ENCODE data around the gene LRRC61.

Gene LRRC61

DNA sequence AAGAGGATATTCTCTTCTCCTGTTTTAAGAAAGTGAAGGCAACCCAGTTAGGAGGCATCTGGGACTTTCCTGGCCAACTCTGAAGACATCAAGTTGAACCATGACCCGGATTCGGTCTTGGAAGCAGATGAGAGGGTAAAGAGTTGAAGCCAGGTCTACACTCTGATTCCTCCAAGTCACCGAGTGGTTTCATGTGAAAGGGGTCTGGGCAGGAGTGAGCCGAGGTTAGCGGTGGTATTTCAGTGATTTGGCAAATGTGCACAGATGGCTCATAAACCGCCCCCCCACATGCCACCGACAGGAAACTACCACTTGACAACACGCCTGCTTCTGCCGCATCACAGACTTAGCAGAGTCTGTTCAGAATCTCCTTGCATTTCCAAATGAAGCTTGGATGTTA lies 34.1 kb downstream of the LRRC61 start:
- no peak for DNase-seq (ENCODE audit: low spot score)

DNA sequence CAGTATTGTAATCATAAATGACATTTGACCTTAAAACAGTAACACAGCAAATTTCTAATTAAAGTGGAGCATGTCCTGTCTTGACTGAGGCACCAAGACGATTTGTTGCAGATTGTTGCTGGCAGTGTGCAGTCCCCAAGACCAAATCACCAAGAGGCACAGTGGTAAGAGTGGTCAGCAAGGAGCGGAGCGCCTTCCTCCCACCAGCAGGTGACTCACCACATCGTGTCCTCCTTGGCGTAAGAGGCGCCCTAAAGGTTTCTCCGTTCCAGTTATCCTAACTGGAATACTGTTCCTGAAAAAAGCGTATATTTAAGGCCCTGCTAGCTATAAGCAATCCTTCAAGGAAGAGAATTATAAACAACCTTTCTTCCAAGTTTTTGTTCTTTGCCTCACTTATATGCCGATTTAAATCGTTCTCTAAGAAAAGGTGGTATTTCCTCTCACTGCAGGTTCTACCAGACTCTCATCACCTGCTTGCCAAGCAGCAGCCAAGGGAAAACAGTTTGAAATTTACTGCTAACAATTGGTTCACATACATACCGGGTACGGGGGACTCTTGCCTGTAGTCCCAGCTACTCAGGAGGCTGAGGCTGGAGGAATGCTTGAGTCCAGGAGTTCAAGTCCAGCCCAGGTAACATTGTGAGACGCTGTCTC lies 34.7 kb downstream of the LRRC61 start:
- no peak for DNase-seq (ENCODE audit: low spot score)

DNA sequence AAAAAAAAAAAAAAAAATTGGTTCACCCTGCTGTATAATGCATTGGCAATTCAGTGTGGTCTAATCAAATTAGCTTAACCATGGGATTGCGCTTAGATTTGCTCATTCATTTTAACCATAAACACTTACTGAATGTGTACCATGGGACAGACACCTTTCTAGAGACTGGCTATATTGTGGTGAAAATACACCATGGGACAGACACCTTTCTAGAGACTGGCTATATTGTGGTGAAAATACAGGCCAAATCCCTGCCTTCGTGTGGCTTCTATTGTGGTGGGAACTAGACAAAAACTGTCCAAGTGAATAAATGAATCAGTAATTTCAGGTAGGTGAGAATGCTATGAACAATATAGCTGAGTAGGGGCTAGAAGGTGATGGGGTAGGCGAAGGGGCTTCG lies 35.3 kb downstream of the LRRC61 start:
- DNase-seq (ENCODE audit: low spot score), result no peak

DNA sequence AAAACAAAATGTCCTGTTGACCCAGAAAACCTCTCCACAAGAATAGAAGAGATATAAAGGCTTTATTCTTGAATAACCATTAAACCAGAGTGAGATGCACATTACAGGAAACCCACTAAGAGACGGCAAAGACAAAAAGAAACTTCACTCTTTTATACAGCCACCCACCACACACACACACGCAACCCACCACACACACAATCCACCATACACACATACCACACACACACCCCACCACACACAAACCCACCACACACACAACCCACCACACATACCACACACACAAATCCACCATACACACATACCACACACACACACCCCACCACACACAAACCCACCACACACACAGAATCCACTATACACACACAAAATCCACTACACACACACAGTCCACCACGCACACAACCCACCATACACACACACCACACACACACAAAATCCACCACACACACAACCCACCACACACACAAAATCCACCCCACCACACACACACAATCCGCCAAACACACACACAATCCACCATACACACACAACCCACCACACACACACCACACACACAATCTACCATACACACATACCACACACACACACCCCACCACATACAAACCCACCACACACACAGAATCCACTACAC lies 36.0 kb downstream of the LRRC61 start:
- DNase-seq (ENCODE audit: low spot score), result no peak

GRCh38 chr7:150359622-150360362 lies 36.6 kb downstream of the LRRC61 start:
- no peak for DNase-seq (ENCODE audit: low spot score)

DNA sequence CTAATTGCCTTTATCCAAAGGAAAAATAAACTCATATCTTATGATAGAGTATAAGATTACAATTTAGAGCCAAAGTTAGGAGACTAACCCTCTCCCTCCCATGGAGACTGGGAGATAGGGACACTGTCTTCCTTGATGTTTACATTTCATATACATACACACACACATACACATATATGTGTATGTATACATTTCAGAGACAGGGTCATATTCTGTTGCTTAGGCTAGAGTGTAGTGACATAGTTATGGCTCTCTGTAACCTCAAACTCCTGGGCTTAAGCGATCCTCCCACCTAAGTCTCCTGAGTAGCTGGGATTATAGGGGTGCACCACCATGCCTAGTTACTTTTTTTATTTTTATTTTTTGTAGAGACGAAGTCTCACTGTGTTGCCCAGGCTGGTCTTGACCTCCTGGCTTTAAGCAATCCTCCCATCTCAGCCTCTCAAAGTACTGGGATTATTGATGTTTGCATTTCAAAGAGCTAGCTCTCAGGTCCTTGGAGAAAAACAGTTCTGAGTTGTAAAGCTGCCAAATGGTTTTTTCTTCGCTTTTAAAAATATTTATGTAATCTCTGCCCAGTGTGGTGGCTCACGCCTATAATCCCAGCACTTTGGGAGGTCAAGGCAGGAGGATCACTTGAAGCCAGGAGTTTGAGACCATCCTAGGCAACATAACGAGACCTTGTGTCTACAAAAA lies 37.4 kb downstream of the LRRC61 start:
- no peak for DNase-seq (ENCODE audit: low spot score)

DNA sequence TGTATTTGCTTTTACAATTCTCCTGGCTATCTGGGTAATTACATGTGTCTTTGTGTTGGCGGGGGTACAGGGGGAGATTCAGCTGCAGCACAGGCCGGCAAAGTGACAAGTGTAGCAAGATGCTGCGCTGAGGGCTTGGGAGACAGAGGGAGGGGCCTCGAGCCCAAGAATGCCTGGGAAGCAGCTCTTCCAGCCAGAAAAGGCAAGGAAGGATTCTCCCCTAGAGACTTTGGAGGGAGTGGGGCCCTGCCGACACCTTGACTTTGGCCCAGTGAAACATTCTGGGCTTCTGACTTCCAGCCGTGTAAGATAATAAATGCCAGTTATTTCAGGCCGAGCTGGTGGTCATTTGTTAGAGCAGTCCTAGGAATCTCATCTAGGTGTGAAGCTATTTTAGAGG lies 38.2 kb downstream of the LRRC61 start:
- DNase-seq (ENCODE audit: low spot score), result no peak

- no peak for DNase-seq (ENCODE audit: low spot score)
Measured at GRCh38 chr7:150361807-150362621, 38.9 kb downstream of the LRRC61 start.

DNA sequence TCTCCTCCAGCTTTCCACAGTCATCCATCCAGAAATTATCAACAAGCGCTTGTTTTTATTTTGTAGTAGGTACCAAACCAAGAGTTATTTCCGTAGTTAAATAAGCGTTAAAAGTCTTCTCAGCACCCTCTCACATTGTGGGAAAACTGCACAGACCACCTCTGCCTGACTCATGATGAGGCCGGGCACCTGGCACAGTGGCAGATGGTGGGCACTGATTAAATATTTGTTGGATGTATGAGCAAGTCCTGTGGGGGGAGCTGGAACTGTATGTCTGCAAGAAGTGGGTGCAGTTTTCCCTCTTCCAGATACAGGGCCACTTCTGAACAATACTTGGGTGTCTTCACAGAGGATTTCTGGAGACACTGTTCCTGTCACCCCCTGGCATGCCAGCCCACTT lies 40.2 kb downstream of the LRRC61 start:
- DNase-seq (ENCODE audit: low spot score), result no peak

DNA sequence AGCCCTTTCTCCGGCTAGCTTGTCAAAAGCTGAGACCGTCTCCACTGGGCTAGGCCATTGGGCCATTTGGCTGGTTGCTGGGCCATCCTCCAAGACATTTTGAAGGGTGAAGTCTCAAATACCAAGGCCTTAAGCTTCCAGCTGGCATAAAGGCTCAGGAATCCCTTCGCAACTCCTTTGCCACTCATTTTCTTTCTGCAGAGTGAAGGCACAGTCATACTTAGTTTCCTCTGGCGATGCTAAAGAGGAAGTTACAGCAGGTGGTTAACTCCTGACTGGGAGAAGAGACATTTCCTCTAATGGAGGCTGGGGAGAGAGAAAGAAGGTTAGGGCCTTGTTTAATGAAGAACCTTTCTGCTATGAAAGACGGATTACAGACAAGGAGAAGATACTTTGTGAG lies 40.7 kb downstream of the LRRC61 start:
- DNase-seq (ENCODE audit: low spot score), result no peak

DNA sequence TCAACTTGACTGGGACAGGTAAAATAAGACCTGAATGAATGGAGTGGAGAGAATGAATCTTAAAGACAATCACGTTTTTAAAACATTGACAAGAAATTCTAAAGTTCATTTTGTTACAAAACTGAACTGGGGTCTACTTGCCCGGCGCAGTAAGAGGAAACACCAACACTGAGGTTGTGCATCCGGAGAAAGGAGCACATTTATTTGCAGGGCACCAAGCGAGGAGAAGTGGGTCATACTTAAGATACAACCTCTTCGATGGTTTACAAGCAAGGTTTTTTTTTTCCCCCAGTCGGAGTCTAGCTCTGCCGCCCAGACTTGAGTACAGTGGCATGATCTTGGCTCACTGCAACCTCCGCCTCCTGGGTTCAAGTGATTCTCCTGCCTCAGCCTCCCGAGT lies 42.0 kb downstream of the LRRC61 start:
- no peak for DNase-seq (ENCODE audit: low spot score)

DNA sequence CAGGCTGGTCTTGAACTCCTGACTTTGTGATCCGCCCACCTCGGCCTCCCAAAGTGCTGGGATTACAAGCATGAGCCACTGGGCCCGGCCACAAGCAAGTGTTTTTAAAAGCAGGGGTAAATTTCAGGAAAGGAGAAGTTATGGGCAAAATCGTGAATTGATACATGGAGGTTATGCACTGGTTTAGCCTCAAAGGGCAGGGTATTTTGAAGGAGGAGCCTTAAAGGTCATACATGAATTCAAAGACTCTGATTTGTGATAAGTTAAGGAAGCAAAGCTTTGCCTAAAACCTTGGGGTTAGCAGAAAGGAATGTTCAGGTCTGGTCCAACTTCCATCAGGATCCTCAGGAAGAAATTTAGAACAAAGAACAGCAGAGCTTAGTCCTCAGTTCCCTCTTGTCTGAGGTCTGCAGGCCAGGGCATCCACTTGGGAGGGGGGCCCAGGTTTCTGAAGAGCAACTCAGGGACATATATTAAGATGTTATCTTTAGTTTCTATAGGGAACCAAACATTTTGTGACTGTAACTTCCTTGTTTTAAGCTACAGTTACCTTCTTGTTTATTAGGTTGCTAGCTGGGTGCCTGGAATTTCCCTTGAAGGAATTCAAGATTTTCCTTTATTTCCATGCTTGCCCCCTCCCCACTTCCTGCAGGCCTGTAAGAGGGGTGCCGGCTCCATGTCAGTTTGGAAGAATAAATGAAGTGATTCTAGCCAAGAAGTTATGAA lies 42.7 kb downstream of the LRRC61 start:
- DNase-seq (ENCODE audit: low spot score), result no peak

DNA sequence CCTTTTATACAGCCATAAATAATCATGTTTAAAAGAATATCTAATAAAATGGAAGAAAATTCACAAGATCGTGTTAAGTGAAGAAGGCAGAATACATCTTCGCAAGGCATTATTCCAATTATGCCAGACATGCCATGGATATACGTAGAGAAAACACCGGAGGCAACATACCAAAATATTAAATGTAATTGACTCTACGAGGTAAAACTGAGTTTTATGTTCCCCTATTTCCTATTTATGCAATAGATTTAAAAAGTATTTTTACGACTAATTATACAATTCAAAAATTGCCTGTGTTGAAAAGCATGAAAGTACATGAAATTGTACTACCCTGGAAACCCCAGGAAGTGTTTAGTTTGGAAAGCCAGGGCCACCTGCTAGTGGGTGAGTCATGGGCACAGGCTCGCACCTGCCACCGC lies 44.5 kb downstream of the LRRC61 start:
- peak; percentile 95 for DNase-seq (ENCODE audit: low spot score)

GRCh38 chr7:150368096-150368883 lies 45.1 kb downstream of the LRRC61 start, which contains the start of gene REPIN1:
REPIN1 (plus strand) TSS chr7:150368822; CDS start chr7:150369712, 890 bp downstream.
- DNase-seq (ENCODE audit: low spot score), result peak; percentile 85

- peak; percentile 76 for DNase-seq (ENCODE audit: low spot score)
Measured at GRCh38 chr7:150368884-150369747, 46.0 kb downstream of the LRRC61 start.

DNA sequence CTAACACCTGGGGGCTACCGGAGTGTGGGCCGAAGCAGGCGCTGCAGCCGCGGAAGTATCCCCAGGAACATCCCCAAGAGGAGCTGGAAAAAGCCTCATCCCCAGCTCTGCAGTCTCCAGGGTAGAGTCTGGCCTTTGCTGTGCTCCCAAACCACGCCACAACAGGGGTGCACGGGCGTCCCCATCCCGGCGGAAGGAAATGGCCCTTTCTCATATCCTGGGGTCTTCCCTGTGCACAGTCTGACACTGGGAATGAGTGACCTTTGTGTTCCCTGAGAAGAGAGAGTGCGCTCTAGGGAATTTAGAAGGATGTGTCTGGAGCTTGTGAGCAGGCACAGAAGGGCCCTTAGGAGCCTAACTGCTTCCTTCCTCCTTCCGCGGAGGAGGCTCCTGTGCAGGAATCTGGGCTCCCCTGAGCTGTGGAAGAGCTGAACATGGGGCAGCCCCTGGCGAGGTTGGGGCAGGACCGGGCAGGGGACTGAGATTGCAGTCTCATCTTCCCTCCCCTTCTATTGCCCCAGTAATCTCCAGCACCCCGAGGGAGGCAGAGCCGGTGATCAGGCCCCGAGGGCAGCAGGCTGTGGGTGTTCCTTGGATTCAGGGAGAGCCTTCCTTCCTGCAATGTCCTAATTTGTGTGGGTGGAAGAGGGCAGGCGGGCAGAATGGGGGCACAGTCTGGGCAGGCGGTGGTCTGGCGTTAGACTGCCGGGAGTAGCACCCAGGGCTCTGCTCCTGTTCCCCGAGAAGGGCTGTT lies 46.8 kb downstream of the LRRC61 start:
- DNase-seq (ENCODE audit: low spot score), result no peak

GRCh38 chr7:150370612-150371071 lies 47.5 kb downstream of the LRRC61 start:
- no peak for DNase-seq (ENCODE audit: low spot score)
